GM19238 (cell line): Measurements from ENCODE around the gene ZSWIM3.
"Not testable (repeated sequence)": the region's sequence is repeated elsewhere in the genome, so short reads cannot be mapped to it uniquely, and the experiment has no call there.

Experiments used
- DNase-seq: peaks from one replicate; pipeline ENCODE4 v3.0.0; 2011; ENCODE audit warnings: low spot score; ENCODE audit not compliant: insufficient read length

The ZSWIM3 gene

GRCh38 chr20:45890077-45890984 is 32.9 kb downstream of the ZSWIM3 start:
- peak; percentile 36 for DNase-seq

- peak; percentile 98 for DNase-seq
Observed at GRCh38 chr20:45890985-45891983, 33.9 kb downstream of the ZSWIM3 start, which contains the start of the genes CTSA and NEURL2. TSS of gene CTSA (plus strand) at chr20:45891335. CDS start at chr20:45891569, 234 bp downstream. TSS of gene NEURL2 (minus strand) at chr20:45891208. CDS start at chr20:45890991, 217 bp downstream.

DNA sequence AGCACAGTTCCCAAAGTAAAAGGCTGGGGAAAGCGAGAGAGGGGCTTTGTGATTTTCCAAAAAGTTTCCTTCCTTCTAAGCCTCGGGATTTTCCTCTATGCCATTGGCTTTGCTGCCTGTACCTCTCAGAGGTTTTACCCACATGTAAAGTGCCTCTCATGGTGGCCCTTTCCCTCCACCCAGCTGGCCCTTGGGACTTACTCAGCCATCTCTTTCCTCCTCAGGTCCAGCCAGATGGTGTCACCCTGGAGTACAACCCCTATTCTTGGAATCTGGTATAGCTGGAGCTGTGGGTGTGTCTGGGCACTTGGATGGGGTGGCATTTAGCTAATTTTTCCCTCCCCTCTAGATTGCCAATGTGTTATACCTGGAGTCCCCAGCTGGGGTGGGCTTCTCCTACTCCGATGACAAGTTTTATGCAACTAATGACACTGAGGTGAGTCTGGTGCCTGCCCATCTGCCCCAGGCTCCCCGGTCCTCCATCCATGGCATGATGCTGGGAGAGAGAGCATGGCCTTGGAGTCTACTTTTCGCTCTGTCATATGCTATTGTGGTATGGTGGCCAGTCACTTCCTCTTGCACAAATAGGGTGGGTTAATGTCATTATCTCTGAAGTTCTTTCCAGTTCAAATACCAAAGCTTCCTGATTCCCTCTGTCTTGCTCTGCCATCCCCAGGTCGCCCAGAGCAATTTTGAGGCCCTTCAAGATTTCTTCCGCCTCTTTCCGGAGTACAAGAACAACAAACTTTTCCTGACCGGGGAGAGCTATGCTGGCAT is 34.8 kb downstream of the ZSWIM3 start:
- no peak for DNase-seq

DNA sequence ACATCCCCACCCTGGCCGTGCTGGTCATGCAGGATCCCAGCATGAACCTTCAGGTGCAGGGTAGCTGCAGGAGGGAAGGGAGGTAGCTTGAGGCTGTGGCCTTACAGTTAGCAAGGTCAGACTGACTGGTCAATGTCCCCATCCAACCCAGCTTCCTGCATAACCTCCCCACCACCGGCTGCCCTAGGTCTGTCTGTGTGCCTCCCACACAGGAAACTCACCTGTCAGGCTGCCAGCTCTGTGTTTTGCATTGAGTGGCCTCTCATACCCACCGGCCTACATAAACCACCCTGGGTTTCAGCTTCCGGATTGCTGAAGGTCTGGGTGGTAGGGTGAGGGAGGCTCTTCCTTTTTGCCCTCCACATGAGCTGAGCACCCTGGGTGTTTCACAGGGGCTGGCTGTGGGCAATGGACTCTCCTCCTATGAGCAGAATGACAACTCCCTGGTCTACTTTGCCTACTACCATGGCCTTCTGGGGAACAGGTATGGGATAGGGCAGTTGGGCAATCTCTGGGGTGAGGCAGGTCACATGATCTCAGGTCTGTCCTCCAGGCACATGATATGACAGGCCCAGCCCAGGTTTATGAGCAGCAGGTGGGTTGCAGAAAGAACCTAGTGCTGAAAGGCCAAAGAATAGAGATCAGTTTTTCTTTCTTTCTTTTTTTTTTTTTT is 35.5 kb downstream of the ZSWIM3 start:
- DNase-seq: no peak

DNA sequence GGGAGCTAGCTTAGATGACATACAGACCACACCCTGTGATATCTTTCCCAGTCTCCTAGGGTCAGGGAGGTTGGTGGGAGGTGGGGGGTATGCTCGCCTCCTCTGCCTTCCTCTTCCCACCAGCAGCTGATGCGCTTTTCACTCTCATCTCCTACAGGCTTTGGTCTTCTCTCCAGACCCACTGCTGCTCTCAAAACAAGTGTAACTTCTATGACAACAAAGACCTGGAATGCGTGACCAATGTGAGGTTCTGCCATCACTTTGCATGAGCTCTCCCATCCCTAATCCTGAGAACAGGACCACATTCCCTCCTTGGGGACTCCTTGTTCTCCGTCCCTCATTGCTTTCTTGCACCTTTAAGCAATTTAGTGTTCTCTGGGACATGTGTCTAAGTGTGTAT is 36.4 kb downstream of the ZSWIM3 start:
- DNase-seq: no peak

DNA sequence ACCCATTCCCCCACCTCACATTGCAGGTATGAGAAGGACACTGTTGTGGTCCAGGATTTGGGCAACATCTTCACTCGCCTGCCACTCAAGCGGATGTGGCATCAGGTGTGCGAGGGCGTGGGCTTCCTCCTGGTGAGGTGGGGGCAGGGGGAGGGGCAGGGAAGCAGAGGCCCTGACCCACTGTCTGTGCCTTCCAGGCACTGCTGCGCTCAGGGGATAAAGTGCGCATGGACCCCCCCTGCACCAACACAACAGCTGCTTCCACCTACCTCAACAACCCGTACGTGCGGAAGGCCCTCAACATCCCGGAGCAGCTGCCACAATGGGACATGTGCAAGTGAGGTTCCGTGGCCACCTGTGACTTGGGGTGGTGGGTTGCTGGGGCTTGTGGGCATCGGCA is 37.4 kb downstream of the ZSWIM3 start:
- no peak for DNase-seq

DNA sequence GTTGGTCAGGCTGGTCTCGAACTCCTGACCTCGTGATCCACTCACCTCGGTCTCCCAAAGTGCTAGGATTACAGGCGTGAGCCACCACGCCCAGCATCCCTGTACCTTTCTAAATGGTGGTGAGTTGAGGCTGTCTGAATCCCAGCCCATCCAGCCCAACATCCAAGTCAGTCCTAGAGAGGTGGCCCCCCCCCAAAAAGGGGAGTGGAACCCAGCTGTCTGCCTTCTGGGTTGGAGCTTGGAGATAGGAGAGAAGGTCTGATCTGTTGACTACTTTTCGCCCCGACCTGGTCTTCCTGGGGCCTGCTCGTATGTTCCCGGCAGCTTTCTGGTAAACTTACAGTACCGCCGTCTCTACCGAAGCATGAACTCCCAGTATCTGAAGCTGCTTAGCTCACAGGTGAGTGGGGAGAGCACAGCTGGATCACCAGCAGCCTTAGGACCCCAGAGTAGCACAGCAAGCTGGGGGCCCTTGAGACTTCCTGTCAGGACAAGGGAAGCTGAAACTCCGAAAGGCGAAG is 39.3 kb downstream of the ZSWIM3 start:
- no peak for DNase-seq

- no peak for DNase-seq
Observed at GRCh38 chr20:45897289-45897688, 39.9 kb downstream of the ZSWIM3 start.

DNA sequence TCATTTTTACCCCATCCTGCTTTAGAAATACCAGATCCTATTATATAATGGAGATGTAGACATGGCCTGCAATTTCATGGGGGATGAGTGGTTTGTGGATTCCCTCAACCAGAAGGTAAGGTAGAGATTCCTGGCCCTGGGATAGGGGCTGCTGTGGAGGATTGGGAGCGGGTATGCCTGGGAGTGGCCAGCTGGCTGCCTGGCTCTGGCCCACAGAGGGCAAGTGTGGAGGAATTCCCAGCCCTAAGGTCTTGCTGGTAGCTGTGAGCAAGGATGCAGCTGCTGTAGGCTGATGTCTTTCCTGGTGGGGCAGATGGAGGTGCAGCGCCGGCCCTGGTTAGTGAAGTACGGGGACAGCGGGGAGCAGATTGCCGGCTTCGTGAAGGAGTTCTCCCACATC is 40.3 kb downstream of the ZSWIM3 start:
- no peak for DNase-seq

- no peak for DNase-seq
Observed at GRCh38 chr20:45898285-45898684, 40.9 kb downstream of the ZSWIM3 start.

DNA sequence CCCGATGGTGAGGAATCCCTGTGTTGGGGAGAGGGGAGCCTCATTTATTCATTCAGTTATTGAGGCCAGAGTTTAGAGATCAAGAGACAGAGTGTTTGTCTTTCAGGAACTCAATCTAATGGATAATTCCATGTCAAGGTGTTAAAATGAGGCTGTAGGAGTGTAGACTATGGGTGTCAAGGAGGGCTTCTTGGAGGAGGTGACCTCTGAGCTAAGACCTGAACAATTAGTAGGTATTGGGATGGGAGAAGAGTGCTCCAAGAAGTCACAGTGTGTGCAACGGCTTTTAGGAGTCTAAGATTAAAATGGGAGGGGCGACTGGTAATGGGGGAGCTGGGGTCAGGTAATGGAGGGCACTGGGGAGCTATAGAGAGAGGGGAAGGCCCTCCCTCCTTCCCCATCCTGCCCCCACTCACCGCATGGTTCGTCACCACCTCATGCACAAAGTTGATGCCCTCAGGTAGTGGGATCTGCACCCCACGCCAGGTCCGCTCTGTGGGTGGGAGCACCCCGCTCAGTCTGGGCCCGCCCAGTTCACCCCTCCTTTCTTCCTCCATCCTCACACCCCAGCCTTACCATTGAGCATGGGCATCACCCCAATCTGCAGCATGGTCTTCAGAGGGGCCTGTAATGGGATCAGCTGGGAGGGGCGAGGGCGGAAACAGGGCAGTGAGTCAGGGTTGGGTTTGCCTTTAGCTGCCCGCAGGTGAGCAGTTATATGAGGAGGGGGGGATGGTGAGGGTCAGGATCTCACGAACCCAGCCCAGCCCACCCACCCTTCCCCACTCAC is 41.8 kb downstream of the ZSWIM3 start:
- no peak for DNase-seq

- not testable (repeated sequence) for DNase-seq
Observed at GRCh38 chr20:45901332-45901731, 43.9 kb downstream of the ZSWIM3 start.

- DNase-seq: no peak
Observed at GRCh38 chr20:45902199-45902701, 44.8 kb downstream of the ZSWIM3 start.

- DNase-seq: no peak
Observed at GRCh38 chr20:45904583-45905504, 47.4 kb downstream of the ZSWIM3 start.

DNA sequence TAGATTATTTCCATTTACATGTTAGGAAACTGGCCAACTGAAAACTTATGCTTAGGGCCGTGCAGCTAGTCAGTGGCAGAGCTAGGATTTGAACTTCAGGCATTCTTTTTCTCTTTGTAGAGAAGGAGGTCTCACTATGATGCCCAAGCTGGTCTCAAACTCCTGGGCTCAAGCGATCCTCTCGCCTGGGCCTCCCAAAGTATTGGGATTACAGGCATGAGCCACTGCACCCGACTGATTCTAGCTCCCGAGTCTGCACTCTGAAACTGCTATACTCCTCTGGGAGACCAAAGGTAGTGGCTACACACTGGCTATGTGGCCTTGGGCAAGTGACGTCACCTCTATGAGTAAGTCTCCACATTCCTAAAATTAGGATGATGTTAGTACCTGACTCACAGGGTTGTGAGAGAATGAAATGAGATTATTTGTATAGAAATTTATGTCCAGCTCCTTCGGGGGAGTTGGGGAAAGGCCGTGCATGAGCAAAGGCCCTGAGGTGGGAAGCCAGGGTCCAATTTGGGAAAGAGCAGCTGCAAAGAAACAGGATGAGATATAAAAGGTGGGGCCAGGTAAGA is 48.2 kb downstream of the ZSWIM3 start:
- DNase-seq: no peak

GRCh38 chr20:45907219-45907948 is 50.0 kb downstream of the ZSWIM3 start:
- no peak for DNase-seq

- DNase-seq: no peak
Observed at GRCh38 chr20:45908084-45908483, 50.7 kb downstream of the ZSWIM3 start.
